ENCODE data around the gene SLC10A3. TPM values are rescaled to one million over a fixed set of nuclear protein-coding genes. Genes with fewer than 3 reads are reported as not detected.

The SLC10A3 gene
- total RNA-seq, 1 experiment from 2014 or later, result 54.9 TPM

GRCh38 chrX:154469880-154470279 lies 20.5 kb downstream of the SLC10A3 start:
- intact Hi-C loops (cut with micrococcal nuclease; ENCODE audit: unreplicated experiment), result no loop called here
- ChIA-PET CTCF (no interaction called here), POLR2A (ENCODE audit: unreplicated experiment) (no interaction called here)
- no peaks in the 10 kb centered on the region for H3K9me2 ChIP-seq (ENCODE audit: insufficient read depth)
- H2AFZ ChIP-seq, result no peak overlapping the region
- no peak overlapping the region for H3K4me3 ChIP-seq
- H3K36me3 ChIP-seq (ENCODE audit: low read depth), result no peaks in the 10 kb centered on the region
- no peaks in the 10 kb centered on the region for H4K20me1 ChIP-seq (ENCODE audit: insufficient read depth)
- H3F3A ChIP-seq (ENCODE audit: insufficient read depth, low read depth), result no peaks in the 10 kb centered on the region
- TF ChIP-seq EZH2 (IDR thresholded peaks at IDR 0.05; ENCODE audit: low read depth) (no peak), CTCF (conservative IDR thresholded peaks at IDR 0.05) (no peak)
- H3K4me1 ChIP-seq (replicated peaks; ENCODE audit: insufficient read depth), result no peaks in the 10 kb centered on the region
- H3K4me2 ChIP-seq, result no peak overlapping the region
- H3K27ac ChIP-seq, result no peak overlapping the region
- no peaks in the 10 kb centered on the region for H3K79me2 ChIP-seq (ENCODE audit: low read depth)
- no peaks in the 10 kb centered on the region for H3K27me3 ChIP-seq (ENCODE audit: insufficient read depth, low read depth)
- DNase-seq, result no peak
- H3K9me3 ChIP-seq (ENCODE audit: insufficient read depth, low read depth), result no peaks in the 10 kb centered on the region
- no TSS peak for BruUV-seq (replicated peaks)

GRCh38 chrX:154469114-154469513 lies 21.3 kb downstream of the SLC10A3 start:
- Histone ChIP-seq H3K27me3 (ENCODE audit: insufficient read depth, low read depth) (no peaks in the 10 kb centered on the region), H2AFZ (no peak overlapping the region), H3K27ac (no peak overlapping the region), H3K4me2 (no peak overlapping the region), H3K9me3 (ENCODE audit: insufficient read depth, low read depth) (no peaks in the 10 kb centered on the region), H3K4me1 (replicated peaks; ENCODE audit: insufficient read depth) (no peaks in the 10 kb centered on the region), H3K4me3 (no peak overlapping the region), H3F3A (ENCODE audit: insufficient read depth, low read depth) (no peaks in the 10 kb centered on the region), H3K36me3 (ENCODE audit: low read depth) (no peaks in the 10 kb centered on the region), H4K20me1 (ENCODE audit: insufficient read depth) (no peaks in the 10 kb centered on the region), H3K79me2 (ENCODE audit: low read depth) (no peaks in the 10 kb centered on the region), H3K9me2 (ENCODE audit: insufficient read depth) (no peaks in the 10 kb centered on the region)
- DNase-seq, result no peak
- intact Hi-C loops (cut with micrococcal nuclease; ENCODE audit: unreplicated experiment), result no loop called here
- no TSS peak for BruUV-seq (replicated peaks)
- ChIA-PET CTCF (no interaction called here), POLR2A (ENCODE audit: unreplicated experiment) (no interaction called here)
- TF ChIP-seq CTCF (conservative IDR thresholded peaks at IDR 0.05) (no peak), EZH2 (IDR thresholded peaks at IDR 0.05; ENCODE audit: low read depth) (no peak)

GRCh38 chrX:154468217-154468616 lies 22.2 kb downstream of the SLC10A3 start:
- BruUV-seq (replicated peaks), result no TSS peak
- Histone ChIP-seq H3K4me3 (no peak overlapping the region), H3K9me3 (ENCODE audit: insufficient read depth, low read depth) (no peaks in the 10 kb centered on the region), H3K4me1 (replicated peaks; ENCODE audit: insufficient read depth) (no peaks in the 10 kb centered on the region), H3K27ac (no peak overlapping the region), H3K27me3 (ENCODE audit: insufficient read depth, low read depth) (no peaks in the 10 kb centered on the region), H3K79me2 (ENCODE audit: low read depth) (no peaks in the 10 kb centered on the region), H3F3A (ENCODE audit: insufficient read depth, low read depth) (no peaks in the 10 kb centered on the region), H4K20me1 (ENCODE audit: insufficient read depth) (no peaks in the 10 kb centered on the region), H3K36me3 (ENCODE audit: low read depth) (no peaks in the 10 kb centered on the region), H3K9me2 (ENCODE audit: insufficient read depth) (no peaks in the 10 kb centered on the region), H2AFZ (no peak overlapping the region), H3K4me2 (no peak overlapping the region)
- intact Hi-C loops (cut with micrococcal nuclease; ENCODE audit: unreplicated experiment), result no loop called here
- TF ChIP-seq CTCF (conservative IDR thresholded peaks at IDR 0.05) (no peak), EZH2 (IDR thresholded peaks at IDR 0.05; ENCODE audit: low read depth) (no peak)
- DNase-seq, result no peak
- POLR2A ChIA-PET (ENCODE audit: unreplicated experiment), result interaction anchor here (0.9 kb wide), 1 partner anchor 48 kb away, joined by 3 read pairs; no protein-coding TSS in a partner anchor
- CTCF ChIA-PET, result no interaction called here
